DOHH2 (cell line): ENCODE results near the gene CHPF.

Experiments
- EZH2phosphoT487 ChIP-seq: fragments of 200-600 bp; sonication (generic); IDR thresholded peaks from 2 replicates; pipeline ENCODE4 v1.6.1; 2017; ENCODE audit warnings: borderline replicate concordance, mild to moderate bottlenecking, antibody characterized with exemption, low read length, moderate library complexity, mixed read lengths
- TF ChIP-seq, protein P1 (sequence below): fragments of 200-600 bp; sonication (generic); IDR thresholded peaks from one replicate; pipeline ENCODE4 v1.5.1; 2014; ENCODE audit warnings: antibody characterized with exemption, mild to moderate bottlenecking, low read depth, low read length; ENCODE audit not compliant: poor library complexity, severe bottlenecking

DNA sequence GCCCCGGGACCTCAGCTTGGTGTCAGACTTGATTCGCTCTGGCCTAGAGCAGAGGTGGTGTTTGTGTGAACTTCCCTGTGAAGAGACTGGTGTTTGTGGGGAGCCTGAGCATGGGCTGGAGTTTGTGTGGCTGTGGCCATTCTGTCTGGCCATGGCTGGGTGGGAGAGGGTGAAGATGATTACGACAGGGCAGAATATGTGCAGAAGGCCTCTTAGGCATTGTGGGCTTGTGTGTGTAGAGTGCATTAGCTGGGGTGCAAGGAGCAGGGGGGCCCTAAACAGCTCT is 17.2 kb upstream of the CHPF start:
- TF ChIP-seq, protein P1, sequence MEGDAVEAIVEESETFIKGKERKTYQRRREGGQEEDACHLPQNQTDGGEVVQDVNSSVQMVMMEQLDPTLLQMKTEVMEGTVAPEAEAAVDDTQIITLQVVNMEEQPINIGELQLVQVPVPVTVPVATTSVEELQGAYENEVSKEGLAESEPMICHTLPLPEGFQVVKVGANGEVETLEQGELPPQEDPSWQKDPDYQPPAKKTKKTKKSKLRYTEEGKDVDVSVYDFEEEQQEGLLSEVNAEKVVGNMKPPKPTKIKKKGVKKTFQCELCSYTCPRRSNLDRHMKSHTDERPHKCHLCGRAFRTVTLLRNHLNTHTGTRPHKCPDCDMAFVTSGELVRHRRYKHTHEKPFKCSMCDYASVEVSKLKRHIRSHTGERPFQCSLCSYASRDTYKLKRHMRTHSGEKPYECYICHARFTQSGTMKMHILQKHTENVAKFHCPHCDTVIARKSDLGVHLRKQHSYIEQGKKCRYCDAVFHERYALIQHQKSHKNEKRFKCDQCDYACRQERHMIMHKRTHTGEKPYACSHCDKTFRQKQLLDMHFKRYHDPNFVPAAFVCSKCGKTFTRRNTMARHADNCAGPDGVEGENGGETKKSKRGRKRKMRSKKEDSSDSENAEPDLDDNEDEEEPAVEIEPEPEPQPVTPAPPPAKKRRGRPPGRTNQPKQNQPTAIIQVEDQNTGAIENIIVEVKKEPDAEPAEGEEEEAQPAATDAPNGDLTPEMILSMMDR, result no peak
- no peak for TF ChIP-seq EZH2phosphoT487
